Activated CD4-positive, alpha-beta T cell treated with anti-CD3 and anti-CD28 coated beads, Interleukin-2, amount 50 U/mL, for 24 hours (primary cell): ENCODE measurements around the gene GRIN2D.

ENCODE experiments used
- DNase-seq, 2 donors: peaks; one replicate each; pipeline ENCODE4 v3.0.0-alpha.2; 2020; ENCODE audit warnings: low read depth in 1 of 2, low spot score in 1 of 2

GRIN2D gene

GRCh38 chr19:48397263-48398101, 4.0 kb downstream of the GRIN2D start:
- DNase-seq: no peak

DNA sequence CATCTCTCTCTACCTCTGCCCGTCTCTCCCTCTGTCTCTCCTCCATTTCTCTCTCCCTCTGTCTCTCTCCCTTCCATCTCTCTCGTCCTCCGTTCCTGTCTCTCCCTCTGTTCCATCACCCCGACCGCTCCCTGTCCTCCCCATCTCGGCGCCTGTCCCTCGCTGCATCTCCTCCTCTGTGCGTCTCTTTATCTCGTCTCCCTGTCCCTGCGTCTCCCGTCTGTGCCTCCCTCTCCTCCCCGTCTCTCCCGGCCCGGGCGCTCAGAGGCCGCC, 4.6 kb downstream of the GRIN2D start:
- no peak for DNase-seq

DNA sequence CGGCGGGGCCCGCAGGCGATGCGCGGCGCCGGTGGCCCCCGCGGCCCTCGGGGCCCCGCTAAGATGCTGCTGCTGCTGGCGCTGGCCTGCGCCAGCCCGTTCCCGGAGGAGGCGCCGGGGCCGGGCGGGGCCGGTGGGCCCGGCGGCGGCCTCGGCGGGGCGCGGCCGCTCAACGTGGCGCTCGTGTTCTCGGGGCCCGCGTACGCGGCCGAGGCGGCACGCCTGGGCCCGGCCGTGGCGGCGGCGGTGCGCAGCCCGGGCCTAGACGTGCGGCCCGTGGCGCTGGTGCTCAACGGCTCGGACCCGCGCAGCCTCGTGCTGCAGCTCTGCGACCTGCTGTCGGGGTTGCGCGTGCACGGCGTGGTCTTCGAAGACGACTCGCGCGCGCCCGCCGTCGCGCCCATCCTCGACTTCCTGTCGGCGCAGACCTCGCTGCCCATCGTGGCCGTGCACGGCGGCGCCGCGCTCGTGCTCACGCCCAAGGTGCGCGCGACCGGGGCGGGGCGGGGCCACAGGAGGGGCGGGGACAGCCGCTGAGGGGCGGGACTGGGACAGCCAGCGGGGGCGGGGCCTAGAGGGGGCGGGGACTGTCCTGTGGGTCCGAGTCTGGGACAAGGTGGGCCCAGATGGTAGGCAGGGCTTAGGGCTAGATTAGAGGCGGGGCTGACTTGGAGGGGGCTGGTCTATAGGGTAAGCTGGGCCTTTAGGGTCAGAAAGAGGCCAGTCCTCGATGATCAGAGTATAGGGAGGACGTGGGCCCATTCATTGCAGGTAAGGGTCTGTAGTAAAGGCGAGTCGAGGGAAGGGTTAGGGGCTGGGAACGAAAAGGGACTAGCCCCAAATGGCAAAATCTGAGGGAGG, 5.1 kb downstream of the GRIN2D start:
- DNase-seq: peak; percentile 71 to 79

- DNase-seq: no peak
Observed at GRCh38 chr19:48400018-48400742, 6.7 kb downstream of the GRIN2D start.

GRCh38 chr19:48401287-48401686, 7.8 kb downstream of the GRIN2D start:
- DNase-seq: no peak

- DNase-seq: peak in 1 of 2 donors; percentile 25
Observed at GRCh38 chr19:48403606-48404005, 10.1 kb downstream of the GRIN2D start.

DNA sequence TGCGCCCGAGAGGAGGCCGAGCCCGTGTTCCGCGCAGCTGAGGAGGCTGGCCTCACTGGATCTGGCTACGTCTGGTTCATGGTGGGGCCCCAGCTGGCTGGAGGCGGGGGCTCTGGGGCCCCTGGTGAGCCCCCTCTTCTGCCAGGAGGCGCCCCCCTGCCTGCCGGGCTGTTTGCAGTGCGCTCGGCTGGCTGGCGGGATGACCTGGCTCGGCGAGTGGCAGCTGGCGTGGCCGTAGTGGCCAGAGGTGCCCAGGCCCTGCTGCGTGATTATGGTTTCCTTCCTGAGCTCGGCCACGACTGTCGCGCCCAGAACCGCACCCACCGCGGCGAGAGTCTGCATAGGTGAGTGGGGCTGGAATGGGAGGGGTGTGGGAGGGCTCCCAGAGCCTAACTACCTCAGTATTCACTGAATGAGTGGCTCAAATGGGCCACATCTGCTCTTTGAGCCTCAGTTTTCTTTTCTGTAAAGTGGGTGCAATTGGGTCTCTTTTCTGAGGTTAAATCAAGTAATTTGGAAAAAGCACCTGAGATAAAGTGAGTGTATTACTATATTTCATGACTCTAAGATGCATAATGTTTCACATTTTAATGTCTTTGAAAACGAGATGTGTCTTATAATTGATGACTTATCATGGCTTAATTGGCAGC, 11.7 kb downstream of the GRIN2D start:
- no peak for DNase-seq

DNA sequence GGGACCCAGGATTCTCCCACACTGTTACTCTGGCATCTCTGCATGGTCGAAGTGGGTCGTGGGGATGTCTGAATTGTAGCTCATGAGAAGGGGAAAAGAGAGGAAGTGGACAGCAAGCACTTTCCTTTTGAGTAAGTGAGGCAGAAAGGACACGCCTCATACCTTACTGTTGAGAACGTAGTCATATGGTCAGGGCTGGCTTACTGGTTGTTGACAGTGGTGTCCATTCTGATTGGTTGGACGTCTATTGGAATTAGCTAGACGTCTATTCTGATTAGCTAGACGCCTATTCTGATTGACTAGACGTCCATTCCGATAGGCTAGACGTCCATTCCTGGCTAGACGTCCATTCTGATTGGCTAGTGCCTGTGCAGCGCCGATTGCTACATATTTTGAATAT, 12.4 kb downstream of the GRIN2D start:
- DNase-seq: no peak

GRCh38 chr19:48413879-48414587, 20.6 kb downstream of the GRIN2D start:
- DNase-seq: no peak

- peak in 1 of 2 donors; percentile 61 for DNase-seq
Observed at GRCh38 chr19:48415395-48415794, 21.9 kb downstream of the GRIN2D start.

GRCh38 chr19:48415806-48416221, 22.3 kb downstream of the GRIN2D start:
- no peak for DNase-seq

DNA sequence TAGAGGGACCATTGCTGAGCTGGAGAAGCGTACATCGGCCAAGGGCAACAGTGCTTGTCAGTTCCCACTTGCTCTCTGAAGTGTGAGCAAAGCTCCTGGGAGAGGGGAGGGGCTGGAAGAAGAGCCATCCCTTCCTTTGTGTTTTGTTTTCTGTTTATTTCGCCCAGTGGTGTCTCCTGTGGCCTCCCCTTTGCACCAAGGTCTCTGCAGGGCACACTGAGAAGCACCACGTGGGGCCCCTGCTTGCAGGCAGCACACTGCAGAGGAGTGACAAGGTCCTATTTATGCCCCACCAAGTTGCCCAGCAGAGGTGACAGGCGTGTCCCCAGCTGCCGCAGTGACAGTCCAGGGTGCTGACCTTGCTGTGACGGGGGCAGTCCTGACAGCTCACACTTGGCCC, 24.0 kb downstream of the GRIN2D start:
- no peak for DNase-seq

DNA sequence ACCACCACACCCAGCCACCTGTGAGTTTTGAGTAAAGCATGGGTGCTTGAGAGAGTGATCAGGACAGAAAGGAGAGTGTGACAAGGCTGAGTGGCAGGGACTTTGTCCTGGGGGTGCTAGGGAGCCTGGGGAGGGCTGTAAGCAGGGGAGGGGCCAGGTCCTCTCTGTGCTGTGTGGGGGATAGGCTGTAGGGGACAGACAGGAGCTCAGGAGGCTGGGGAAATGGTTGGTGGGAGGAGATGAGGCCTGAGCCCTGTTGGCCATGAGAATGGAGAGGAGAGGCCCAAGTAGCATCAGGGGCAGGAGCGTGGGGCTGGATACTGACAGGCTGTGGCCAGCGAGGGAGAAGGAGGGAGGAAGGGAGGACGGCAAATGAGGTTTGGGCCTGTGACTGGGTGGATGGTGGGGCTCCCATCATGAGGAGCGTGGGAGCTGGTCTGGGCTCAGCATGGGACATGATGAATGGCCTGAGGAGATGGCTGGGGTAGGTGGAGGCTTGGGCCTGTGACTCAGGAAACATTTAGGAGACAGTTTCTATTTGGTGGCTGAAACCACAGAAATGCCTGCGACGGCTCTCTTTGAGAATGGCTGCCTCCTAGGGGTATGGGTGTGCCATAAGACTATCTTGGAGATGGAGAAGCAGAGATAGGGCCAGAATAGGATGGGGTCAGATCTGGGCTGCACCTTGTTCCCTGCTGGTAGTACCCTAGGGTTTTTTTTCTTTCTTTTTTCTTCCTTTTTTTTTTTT, 25.0 kb downstream of the GRIN2D start:
- no peak for DNase-seq

DNA sequence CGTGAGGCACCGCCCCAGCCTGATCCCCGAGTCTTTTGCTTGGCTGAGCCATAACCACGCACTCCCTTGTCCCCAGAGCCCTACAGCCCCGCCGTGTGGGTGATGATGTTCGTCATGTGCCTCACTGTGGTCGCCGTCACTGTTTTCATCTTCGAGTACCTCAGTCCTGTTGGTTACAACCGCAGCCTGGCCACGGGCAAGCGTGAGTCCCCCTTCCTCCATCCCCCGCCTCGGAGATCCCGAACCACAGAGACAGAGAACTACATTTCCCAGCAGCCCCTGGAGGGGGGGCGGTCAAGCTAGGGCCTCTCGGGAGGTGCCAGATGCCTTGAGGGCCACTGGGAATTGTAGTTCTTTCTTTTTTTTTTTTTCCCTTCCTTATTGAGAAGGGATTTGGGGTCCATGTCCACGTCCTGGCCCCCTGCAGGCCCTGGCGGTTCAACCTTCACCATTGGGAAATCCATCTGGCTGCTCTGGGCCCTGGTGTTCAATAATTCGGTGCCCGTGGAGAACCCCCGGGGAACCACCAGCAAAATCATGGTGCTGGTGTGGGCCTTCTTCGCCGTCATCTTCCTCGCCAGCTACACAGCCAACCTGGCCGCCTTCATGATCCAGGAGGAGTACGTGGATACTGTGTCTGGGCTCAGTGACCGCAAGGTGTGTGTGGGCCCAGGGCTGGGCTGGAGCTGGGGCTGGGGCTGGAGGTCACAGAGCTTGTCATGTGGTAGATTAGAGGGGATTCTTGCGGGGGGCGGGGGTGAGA, 25.9 kb downstream of the GRIN2D start:
- peak in 1 of 2 donors; percentile 46 for DNase-seq

GRCh38 chr19:48421548-48421947, 28.1 kb downstream of the GRIN2D start:
- DNase-seq: no peak

GRCh38 chr19:48424694-48425219, 31.3 kb downstream of the GRIN2D start:
- DNase-seq: no peak

DNA sequence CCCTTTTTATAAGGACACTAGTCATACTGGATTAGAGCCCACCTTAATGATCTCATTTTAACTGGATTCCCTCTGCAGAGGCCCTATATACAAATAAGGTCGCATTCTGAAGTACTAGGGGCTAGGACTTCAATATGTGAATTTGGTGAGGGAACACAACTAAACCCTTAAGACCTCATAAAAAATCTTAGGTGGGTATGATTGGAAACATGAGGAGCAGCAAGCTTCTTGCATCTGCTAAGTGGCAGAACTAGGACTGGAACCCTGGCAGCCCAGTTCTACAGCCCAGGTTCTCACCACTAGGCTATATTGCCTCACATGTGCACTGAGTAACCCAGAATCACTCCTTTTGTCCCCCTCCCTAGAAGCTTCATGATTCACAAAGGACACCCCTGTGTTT, 35.2 kb downstream of the GRIN2D start:
- DNase-seq: no peak

DNA sequence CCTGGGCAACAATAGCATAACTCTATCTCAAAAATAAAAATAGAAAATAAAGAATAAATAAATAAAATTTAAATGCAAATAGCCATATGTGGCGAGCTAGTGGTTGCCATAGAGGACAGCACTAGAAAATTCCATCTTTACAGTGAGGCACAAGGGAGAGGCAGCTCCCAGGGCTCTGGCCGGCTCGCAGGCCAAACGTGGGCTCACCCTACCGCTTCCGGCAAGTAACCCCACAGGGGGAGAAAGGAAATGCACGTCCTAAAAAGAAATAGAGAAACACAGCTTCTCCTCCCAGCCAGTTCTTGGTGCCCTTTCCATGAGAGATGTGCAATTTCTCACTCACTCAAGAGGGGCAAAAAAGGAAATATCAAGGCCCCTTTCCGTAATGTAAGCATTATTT, 39.9 kb downstream of the GRIN2D start:
- no peak for DNase-seq

- no peak for DNase-seq
Observed at GRCh38 chr19:48436586-48436985, 43.1 kb downstream of the GRIN2D start.
